ENCODE results near the gene RPRD1A.

DNA sequence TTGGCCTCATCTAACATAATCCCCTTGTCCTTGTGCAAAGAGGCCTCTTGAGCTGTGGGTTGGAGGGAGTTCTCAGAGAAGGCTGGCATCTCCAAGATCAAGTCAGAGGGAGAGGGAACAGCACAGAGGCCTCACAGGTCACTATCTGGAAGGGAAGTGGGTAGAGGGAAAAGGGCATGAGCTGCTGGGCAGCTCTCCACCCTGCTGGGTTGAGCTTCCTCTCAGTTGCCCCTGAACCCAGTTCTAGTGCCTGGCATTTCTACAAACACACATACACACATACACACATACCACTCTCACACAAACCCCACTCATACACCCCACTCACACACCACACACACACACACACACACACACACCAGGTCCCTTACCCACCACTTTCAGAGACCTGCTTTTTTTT is 125.2 kb downstream of the RPRD1A start:
- TF ChIP-seq CTCF (IDR thresholded peaks at IDR 0.05; ENCODE audit: insufficient read depth, low read length) (no peak), REST (IDR thresholded peaks at IDR 0.05; ENCODE audit: insufficient replicate concordance, low read depth) (no peak), POLR2AphosphoS5 (IDR thresholded peaks at IDR 0.05; ENCODE audit: low read depth) (no peak)

All from HL-60 (cell line).